Endothelial cell of umbilical vein (primary cell): Measurements from ENCODE around the gene CALCOCO1. TPM values are rescaled to one million over a fixed set of nuclear protein-coding genes. Genes with fewer than 3 reads are reported as not detected.

ENCODE experiments used
- BruUV-seq: library from RNA; stranded (reverse); fragments of 400-500 nt; replicated peaks from 2 replicates; lab custom pipeline; 2021; lab: Mats Ljungman, UMichigan
- CTCF ChIA-PET: fragments of 300-600, 350-600 bp; sonication (Branson Sonifier 250); formaldehyde crosslinking; loops from one replicate; lab custom pipeline; 2021; ENCODE audit warnings: antibody characterized with exemption, inconsistent platforms; lab: Charles Lee
- POLR2A ChIA-PET: fragments of 300-600, 350-600 bp; sonication (Branson Sonifier 250); formaldehyde crosslinking; loops from one replicate; lab custom pipeline; 2021; ENCODE audit warnings: antibody characterized with exemption, inconsistent platforms; lab: Charles Lee
- DNase-seq: peaks from one replicate; pipeline ENCODE4 v3.0.0-alpha.2; 2011; ENCODE audit warnings: low read depth, low spot score
- FAIRE-seq: peaks from 2 replicates; lab custom pipeline; 2011; peaks lifted over from hg19 to GRCh38; lab: Jason Lieb, UNC
- H2AFZ ChIP-seq: 2 replicates; pipeline ENCODE4 v1.6.0; 2012; ENCODE audit warnings: low read depth, low read length, control low read depth, inconsistent platforms
- H3K27ac ChIP-seq: 2 replicates; pipeline ENCODE4 v1.5.1; 2011; ENCODE audit warnings: low read depth, mild to moderate bottlenecking, control low read depth, low read length, moderate library complexity; ENCODE audit not compliant: insufficient read depth
- H3K27me3 ChIP-seq, 2 experiments: 2 replicates each; pipeline versions ENCODE4 v1.6.0 to v1.6.1; 2011; ENCODE audit warnings: low read length in 2 of 2, mixed read lengths in 1 of 2; ENCODE audit not compliant: control insufficient read depth in 2 of 2, insufficient read depth in 2 of 2
- H3K36me3 ChIP-seq, 2 experiments: 2 replicates in 1 of 2; 3 replicates in 1 of 2; pipeline ENCODE4 v1.5.1; 2011; ENCODE audit warnings: low read length in 2 of 2, mild to moderate bottlenecking in 1 of 2, moderate library complexity in 1 of 2; ENCODE audit not compliant: control insufficient read depth in 2 of 2, insufficient read depth in 2 of 2; ENCODE audit errors: extremely low read depth in 1 of 2
- H3K4me1 ChIP-seq: 3 replicates; pipeline ENCODE4 v1.5.1; 2011; ENCODE audit warnings: mild to moderate bottlenecking, low read length; ENCODE audit not compliant: control insufficient read depth, insufficient read depth; ENCODE audit errors: extremely low read depth
- H3K4me2 ChIP-seq: 2 replicates; pipeline ENCODE4 v1.6.1; 2011; ENCODE audit warnings: low read length, control low read depth, mixed read lengths; ENCODE audit not compliant: insufficient read depth
- H3K4me3 ChIP-seq, 3 experiments: fragments of 200-600 bp in 1 of 3; sonication (generic), shearing (Covaris generic) in 1 of 3; replicated peaks in 1 of 3; 2 replicates each; pipeline ENCODE4 v1.5.1; 2011 to 2016; ENCODE audit warnings: control low read depth in 3 of 3, low read length in 3 of 3, mild to moderate bottlenecking in 2 of 3, inconsistent platforms in 1 of 3, low read depth in 1 of 3, moderate library complexity in 1 of 3; ENCODE audit not compliant: insufficient read depth in 1 of 3
- H3K79me2 ChIP-seq: 2 replicates; pipeline ENCODE4 v1.6.0; 2012; ENCODE audit warnings: low read length, inconsistent platforms; ENCODE audit not compliant: control insufficient read depth, insufficient read depth
- H3K9ac ChIP-seq: replicated peaks from 2 replicates; pipeline ENCODE3; 2011; ENCODE audit warnings: low read length, control low read depth; ENCODE audit not compliant: insufficient read depth; ENCODE audit errors: extremely low read depth
- H3K9me1 ChIP-seq: replicated peaks from 3 replicates; pipeline ENCODE4 v1.6.0; 2011; ENCODE audit warnings: mild to moderate bottlenecking, low read length; ENCODE audit not compliant: control insufficient read depth, insufficient read depth; ENCODE audit errors: extremely low read depth
- H3K9me3 ChIP-seq: replicated peaks from 2 replicates; pipeline ENCODE4 v1.5.1; 2012; ENCODE audit warnings: low read length, inconsistent platforms; ENCODE audit not compliant: control insufficient read depth, insufficient read depth
- H4K20me1 ChIP-seq: replicated peaks from 2 replicates; pipeline ENCODE3; 2011; ENCODE audit warnings: mild to moderate bottlenecking, low read length; ENCODE audit not compliant: control insufficient read depth, insufficient read depth; ENCODE audit errors: extremely low read depth
- EZH2 ChIP-seq: IDR thresholded peaks from 2 replicates; pipeline ENCODE4 v1.6.1; 2012; ENCODE audit warnings: borderline replicate concordance, low read depth, mild to moderate bottlenecking, moderate library complexity, low read length, inconsistent platforms; ENCODE audit not compliant: severe bottlenecking
- GATA2 ChIP-seq: IDR thresholded peaks from 2 replicates; pipeline ENCODE4 v1.7.0; 2011; ENCODE audit warnings: low read depth, mild to moderate bottlenecking, moderate library complexity, mixed read lengths, low read length; ENCODE audit not compliant: insufficient read length, insufficient read depth
- POLR2A ChIP-seq: IDR thresholded peaks from 2 replicates; pipeline ENCODE4 v1.6.1; 2012; ENCODE audit warnings: low read depth, mild to moderate bottlenecking, control low read depth, low read length
- dilution Hi-C: fragments of 300-500 bp; cut with MboI; formaldehyde crosslinking; loops from one replicate; pipeline ENCODE4 v1.15.0; 2019; ENCODE audit warnings: low sequenced_read_pairs; ENCODE audit not compliant: extremely low pct_ligation_motif_present
- intact Hi-C: fragments of 100-400 bp; cut with micrococcal nuclease; formaldehyde crosslinking; loops from one replicate; pipeline ENCODE4 v1.10.0; 2022
- polyA plus RNA-seq, 4 experiments: library from polyadenylated mRNA; depleted of rRNA in 3 of 4; stranded (reverse) in 3 of 4; unstranded in 1 of 4; fragments of >200 nt; gene quantifications; 2 replicates each; pipeline versions ENCODE4 v1.2.1 to v1.2.3, GENCODE V29; 2011 to 2012; ENCODE audit warnings: missing spikeins in 1 of 4
- total RNA-seq: library from RNA; stranded (reverse); gene quantifications from 2 replicates; pipeline ENCODE4 v1.2.3, GENCODE V29; 2021

CALCOCO1 gene
- total and polyA plus RNA-seq, 2 donors (not counting 3 experiments of a cell fraction or from before 2014, with no cell fraction given) = 70.9 to 135 TPM

- no peaks in the 10 kb centered on the region for H3K9me1 ChIP-seq
- ChIA-PET POLR2A (no interaction called here), CTCF (interaction anchor here (1.5 to 10.2 kb wide), 4 partner anchors 13 to 38 kb away, joined by 3 to 719 read pairs (median 4); no protein-coding TSS in a partner anchor)
- FAIRE-seq = no peak
- H3K36me3 ChIP-seq = no peaks in the 10 kb centered on the region
- H2AFZ ChIP-seq = no peak overlapping the region
- dilution Hi-C loops (no loop called here), intact Hi-C loops (loop anchor here (1.0 kb wide), 1 partner anchor 31 kb away; no protein-coding TSS in a partner anchor)
- no peaks in the 10 kb centered on the region for H3K9me3 ChIP-seq
- BruUV-seq = no TSS peak
- H3K4me3 ChIP-seq = no peak overlapping the region
- H3K27ac ChIP-seq = no peak overlapping the region
- TF ChIP-seq EZH2 (peak; percentile 74), POLR2A (no peak)
- H4K20me1 ChIP-seq = no peaks in the 10 kb centered on the region
- no peak for DNase-seq
- H3K27me3 ChIP-seq = peaks cover 74 to 82% of the 10 kb centered on the region in 2 experiments
- H3K79me2 ChIP-seq = no peaks in the 10 kb centered on the region
- H3K4me2 ChIP-seq = no peak overlapping the region
- H3K9ac ChIP-seq = no peak overlapping the region
- H3K4me1 ChIP-seq = no peaks in the 10 kb centered on the region
Observed at GRCh38 chr12:53739214-53740129, 12.2 kb upstream of the CALCOCO1 start.

- Histone ChIP-seq H3K4me3 (no peak overlapping the region), H2AFZ (no peak overlapping the region), H3K9me3 (no peaks in the 10 kb centered on the region), H4K20me1 (no peaks in the 10 kb centered on the region), H3K36me3 (no peaks in the 10 kb centered on the region), H3K9ac (no peak overlapping the region), H3K4me1 (no peaks in the 10 kb centered on the region), H3K4me2 (no peak overlapping the region), H3K27me3 (peaks cover 68 to 73% of the 10 kb centered on the region in 2 experiments), H3K79me2 (no peaks in the 10 kb centered on the region), H3K9me1 (no peaks in the 10 kb centered on the region), H3K27ac (no peak overlapping the region)
- FAIRE-seq (no peak), DNase-seq (no peak)
- dilution Hi-C loops (no loop called here), intact Hi-C loops (no loop called here)
- POLR2A ChIA-PET = no interaction called here
- BruUV-seq = no TSS peak
- TF ChIP-seq GATA2 (no peak), EZH2 (peak; percentile 76)
- CTCF ChIA-PET = interaction anchor here (1.6 to 10.2 kb wide), 3 partner anchors 6 to 38 kb away, joined by 4 to 719 read pairs (median 127); no protein-coding TSS in a partner anchor
Observed at GRCh38 chr12:53738406-53739213, 11.4 kb upstream of the CALCOCO1 start.
